NCI-H187 (cell line): ENCODE data around the gene GALNT5.
"Not testable (repeated sequence)": the region's sequence is repeated elsewhere in the genome, so short reads cannot be mapped to it uniquely, and the experiment has no call there.

Experiments
- DNase-seq, 2 experiments: peaks; one replicate each; lab custom pipeline; 2025; lab: John Stamatoyannopoulos, UW

Gene GALNT5

DNA sequence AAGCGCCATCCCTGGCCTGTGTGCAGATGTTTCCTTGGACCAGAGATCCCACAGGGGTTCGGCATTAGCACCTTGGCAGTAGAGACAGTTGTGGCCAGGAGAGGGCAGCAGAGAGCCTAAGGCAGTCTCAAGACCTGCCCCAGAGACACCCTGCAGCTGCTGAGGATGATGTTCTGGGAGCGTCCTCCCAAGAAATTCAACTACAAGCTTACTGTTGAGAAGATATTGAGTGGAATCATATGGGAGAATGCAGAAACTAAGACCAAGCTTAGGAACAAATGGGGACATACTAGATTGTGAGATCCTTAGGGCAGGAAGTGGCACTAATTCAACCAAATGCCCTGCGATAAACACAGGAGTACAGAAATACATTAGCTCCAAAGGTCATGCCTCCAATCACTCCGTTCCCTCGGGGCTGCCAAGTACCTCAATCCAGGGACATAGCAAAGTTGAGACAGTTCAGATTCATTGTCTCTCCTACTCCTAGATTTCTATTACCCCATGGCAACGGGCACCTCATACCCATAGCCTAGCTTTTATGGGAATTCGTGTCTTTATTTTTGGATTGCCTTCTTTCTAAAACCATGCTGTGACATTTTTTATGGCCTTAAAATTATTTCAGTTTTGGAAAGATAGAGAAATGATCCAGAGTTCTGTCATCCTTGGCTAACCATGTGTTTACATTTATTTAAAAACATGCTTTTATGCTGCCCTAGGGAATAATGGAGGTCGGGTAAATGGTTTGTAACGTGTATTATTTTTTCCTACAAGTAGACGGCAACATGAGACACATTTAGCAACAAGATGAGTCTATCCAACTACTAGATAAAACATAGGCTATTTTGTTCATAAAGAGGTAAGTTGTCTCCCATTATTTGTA, 70.4 kb downstream of the GALNT5 start:
- DNase-seq = peak; percentile 7 to 21

DNA sequence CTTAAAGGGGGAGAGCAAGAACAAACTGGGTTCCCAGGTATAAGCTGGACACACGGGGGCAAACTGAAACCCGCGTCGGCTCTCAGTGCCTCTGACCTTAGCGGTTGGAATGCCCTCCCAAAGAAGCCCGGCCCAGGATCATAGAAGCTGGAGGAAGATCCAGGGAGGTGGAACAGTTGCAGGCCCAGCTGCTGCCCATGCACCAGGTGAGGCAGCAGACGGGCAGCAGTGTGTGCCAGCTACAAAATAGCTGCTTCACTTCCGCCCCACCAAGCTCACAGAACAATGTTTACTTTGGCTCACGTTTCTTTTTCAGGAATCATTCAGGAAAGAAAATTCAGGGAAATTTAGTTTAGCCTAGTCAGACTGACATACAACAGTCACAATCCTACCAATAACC, 72.0 kb downstream of the GALNT5 start:
- DNase-seq = no peak

DNA sequence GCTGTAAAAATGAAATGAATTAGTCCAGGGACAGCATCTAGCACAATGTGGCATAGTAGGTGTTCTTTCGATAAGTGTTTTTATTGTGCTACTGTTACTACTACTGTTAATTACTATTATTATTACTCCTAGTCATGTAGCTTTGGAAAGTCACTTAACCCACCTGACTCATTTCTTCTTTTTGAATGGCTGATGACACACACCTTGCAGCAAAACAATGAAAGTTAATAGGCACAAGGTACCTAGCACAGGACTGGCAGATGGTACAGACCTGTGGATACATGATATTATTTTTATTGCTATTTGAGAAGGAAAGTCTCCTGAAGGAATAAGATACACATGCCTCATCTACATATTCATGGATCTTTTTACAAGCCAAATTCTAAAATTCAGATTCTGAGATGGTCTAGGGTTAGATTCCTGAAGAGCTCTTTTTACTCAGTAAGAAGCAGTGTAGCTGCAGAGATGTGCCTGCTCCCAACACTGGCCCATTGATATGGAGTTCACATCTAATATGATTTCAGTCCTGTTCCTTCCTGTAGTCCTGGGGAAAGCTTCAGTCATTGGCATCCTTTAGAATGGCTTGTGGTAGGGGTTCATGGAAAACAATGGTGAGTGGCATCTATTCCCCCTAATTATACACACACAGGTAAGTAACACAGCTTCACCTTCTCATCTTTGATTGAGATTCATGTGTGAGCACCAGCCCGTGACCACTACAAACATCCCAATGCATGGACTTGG, 76.0 kb downstream of the GALNT5 start:
- no peak for DNase-seq

DNA sequence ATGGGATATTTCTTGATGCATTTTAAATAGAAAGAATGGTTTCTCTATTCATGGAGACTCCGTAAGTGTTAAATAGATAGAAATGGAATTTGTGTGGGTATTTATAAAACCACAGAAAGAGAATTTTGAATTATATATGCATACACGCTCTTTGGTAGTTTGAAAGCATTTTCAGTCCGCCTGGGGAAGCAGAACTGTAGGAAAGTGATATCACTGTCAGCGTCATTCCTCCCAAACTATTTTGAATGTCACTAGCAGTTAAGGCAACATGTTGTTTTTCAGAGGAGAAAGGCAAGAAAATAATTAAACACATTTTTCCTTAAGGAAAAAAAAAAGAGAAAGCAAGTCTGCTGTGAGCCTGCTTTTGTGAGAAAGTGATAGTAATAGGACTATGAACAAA, 76.8 kb downstream of the GALNT5 start:
- DNase-seq = no peak

DNA sequence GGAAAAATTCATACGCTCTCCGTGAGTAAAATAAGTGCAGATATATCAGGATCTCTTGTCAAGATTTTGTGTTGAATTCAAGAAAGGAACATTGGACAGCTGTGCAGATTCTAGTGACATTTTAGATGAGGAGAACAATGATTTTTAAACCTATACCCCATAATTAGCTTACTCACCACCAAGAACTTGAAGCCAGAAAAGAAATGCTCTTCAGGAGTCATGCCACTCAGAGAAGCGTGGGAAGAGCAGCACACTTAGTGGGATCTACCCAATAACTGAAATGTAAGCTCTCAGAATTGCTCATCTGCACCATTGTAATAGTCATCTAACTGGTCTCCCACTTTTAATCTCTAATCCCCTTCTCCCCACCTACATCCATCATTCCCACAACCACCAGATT, 77.3 kb downstream of the GALNT5 start:
- no peak for DNase-seq

DNA sequence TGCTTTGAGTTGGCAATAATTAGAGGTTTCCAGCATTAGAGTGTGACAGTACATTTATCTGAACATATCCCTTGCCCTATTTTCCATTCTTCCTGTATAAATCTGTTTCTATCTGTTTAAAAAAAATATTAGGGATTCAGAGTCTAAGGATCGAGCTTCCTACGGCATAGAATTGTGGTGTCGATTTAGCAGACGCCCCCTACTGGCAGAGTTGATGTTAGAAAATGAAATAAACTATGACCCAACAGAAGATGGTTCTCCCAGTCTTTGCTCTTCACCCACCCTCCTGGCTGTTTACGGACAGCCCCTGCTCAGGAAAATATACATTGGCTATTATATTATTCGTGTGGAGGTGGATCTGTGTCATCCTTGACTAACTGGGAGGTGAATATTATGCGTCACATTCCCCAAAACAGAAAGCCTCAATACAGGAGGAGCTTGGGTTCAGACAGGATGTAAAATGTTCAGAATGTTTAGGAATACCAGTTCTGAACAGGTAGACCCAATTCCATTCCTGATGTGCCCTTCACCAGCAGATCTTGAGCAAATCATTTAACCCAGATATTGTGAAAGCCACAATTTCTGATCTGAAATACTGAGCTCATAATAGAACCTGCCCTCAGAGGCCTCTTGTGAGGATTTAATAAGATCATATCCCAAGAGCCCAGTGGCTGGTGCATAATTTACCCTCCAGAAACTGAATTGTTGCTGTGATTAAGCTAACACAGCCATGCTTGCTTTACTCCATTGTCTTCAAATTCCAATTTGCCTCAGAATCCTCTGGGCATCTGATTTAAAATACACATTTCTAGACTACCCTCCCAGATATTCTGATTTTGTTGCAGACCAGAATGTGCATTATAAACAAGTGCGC, 78.9 kb downstream of the GALNT5 start:
- DNase-seq = no peak

DNA sequence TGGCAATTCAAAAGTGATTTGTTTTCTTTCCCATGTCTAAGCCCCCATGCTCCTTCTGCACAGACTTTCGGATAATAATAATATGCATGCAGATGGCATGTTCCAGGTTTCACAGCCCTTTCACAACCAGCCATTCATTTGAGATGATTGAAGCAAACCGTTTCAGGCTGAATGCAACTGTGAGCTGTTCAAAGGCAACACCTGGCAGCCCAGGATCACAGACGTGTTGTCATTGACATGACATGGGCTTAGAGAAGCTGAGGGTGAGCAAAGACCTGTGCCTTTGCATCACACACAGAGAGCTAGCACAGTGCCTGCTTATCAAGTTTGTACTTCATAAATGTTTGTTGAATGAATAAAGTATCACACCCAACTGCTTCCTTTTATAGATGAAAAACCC, 80.5 kb downstream of the GALNT5 start:
- no peak for DNase-seq

DNA sequence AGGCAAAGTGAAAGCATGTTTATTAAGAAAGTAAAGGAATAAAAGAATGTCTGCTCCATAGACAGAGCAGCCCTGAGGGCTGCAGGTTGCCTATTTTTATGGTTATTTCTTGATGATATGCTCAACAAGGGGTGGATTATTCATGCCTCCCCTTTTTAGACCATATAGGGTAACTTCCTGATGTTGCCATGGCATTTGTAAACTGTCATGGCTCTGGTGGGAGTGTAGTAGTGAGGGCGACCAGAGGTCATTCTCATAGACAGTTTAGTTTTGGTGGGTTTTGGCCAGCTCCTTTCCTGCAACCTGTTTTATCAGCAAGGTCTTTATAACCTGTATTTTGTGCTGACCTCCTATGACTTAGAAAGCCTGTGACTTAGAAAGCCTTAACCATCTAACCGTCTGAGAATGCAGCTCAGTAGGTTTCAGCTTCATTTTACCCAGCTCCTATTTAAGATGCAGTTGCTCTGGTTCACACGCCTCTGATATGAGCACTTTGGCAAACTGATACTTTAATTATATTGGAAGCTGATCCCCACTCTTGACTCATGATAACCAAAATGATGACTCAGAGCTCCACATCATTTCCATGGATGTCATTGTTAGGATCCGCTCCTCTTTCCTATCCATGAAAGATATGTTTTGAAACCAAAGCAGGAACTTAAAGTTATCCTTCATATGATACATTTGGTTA, 82.6 kb downstream of the GALNT5 start:
- no peak for DNase-seq

DNA sequence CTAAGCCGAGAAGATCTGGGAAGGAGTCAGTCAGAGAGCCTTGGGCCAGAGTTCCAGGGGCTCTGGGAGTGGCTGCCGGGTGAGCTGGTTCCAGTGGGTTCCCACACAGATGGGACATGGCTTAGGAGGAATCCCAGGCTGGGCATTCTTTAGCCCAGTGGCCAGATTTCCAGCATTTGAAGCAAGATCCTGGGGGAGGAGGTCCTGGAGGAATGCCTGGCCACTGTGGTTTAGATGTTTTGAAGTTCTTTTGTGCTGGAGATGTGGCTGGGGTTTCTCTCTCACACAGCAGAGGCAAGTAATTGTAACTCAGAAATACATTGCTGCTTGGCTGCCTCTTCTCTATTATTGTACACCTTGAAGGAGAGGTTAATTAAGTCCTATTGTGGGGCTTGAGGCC, 83.9 kb downstream of the GALNT5 start:
- DNase-seq = not testable (repeated sequence)

DNA sequence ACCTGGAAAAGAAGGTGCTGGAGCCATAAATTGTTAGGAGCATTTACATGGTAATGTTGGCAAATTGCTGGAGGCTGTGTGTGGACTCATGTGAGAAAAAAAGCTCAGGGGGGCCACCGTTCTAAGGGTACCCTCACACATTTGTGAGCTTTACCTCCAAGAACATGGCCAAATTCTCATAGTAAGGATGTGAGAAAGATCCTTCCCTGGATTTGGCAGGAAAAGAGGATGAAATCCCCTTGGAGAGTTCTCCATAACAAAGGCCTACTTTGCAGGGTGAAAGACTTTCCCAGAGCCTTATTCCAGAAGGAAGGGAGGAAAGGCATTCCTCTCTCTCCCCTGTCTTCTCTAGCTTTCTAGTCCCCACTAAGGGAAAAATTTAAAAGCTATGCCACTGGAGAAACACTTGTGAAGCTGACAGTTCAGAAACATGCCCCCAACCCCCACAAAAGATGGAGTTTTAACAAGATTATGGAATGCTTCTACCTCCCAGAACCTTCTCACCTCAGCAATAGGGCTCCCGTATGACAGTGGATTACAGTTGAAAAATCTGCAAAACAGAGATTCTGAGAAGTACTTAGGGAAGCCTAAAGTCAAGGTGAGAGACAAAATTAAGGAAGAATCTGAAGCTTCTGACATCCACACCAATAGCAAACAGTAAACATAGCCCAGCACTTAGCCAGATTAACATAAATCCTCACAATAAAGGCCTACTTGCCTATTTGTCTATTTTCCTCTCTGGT, 88.3 kb downstream of the GALNT5 start:
- DNase-seq = no peak

DNA sequence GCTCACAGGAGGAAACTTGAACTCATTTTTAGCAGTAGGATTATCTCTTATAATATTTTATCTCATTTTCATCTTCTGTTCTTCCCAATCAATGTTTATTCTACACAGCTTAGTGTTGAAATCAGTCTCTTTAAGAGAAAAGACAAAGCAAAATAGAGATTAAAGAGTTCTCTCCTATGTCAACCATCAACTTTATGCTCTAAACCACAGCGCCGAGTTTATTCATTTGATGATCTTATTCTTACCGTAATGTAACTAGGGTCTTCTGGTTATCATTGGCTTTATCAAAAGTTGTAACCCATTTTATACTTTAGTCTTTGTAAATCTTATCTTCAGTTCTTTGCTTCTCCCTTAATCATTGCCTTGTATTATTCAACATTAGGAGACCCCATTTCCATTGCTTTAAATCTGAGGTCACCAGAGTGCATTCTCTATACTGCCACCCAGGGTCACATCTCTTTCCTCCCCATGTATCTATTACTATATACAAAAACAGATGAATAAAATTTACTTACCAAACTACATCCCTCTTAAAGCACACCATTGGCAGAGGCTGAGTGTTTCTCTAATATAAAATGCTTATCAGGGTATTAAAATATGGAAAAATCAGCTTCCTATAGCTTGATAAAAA, 90.9 kb downstream of the GALNT5 start:
- no peak for DNase-seq

DNA sequence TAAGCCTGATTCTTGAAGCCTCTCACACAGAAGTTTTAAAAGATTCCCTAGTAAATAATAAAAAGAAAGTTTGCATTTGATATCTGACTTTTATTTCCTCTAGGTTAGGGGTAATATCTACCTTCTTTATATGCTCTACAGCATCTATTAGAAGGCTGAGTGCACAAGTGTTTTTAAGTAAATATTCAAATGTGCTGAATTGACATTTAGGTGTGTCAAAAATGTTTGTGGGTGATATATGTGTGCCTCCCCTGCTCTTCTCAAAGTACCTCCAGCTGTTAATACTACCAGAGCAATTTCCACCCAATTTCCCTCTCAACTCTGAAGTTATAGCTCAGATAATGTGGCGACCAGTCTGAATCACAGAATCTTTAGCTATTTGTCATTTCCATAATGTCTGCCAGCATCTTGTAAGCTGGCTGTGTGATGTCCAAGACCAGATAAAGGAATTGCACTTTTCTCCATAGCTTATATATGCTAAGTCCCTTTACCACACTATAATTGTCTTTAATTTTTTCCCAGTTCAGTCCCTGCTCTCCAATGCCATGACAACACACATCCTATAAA, 92.5 kb downstream of the GALNT5 start:
- DNase-seq = no peak

DNA sequence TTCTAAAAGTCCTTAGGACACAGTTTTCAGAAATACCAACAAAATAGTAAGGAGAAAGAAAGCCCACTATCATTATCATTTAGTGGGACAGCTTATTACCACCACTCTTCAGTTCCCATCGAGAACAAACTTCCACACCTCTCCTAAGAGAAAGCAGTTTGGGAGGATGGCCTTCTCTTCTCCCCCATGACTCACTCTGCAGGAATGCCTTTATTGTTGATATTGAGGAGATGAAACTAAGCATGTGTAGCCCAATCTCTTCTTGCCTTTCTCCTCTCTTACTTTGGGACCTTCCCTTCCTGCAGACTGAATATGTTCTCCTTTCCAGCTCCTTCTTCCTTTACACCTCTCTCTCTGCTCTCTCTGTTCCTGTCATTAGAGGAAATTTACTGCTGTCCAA, 98.1 kb downstream of the GALNT5 start:
- DNase-seq = no peak

DNA sequence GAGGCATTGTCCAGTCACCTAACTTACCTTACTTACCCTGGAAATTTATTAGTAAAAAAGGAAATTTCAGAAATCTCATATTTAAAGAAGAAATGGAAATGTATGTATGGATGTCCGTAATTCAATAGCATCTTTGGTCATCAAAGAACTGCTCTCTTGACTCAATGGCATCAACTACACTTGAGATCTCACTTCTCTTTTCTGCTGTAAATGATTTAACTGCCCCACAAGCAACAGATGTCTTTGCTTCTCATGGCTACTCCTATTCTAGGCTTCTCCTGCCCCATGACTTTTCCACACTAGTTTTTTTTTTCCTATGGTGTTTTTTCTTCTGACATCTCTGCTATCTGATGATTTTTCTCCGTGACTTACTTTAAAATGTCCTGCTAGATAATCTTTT, 102.1 kb downstream of the GALNT5 start:
- DNase-seq = no peak

DNA sequence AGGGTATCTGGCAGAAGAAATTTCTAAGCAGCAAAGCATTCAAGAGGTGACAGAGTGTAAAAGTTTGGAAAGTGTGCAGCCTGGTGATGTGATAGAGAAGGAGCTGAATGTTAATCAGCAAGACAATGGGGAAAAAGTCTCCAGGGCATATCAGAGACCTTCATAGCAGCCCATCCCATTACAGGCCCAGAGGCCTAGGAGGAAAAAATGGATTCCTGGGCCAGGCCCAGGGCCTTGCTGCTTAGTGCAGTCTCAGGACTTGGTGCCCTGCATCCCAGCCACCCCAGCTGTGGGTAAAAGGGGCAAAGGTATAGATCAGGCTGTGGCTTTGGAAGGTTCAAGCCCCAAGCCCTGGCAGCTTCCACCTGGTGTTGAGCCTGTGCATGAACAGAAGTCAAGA, 104.0 kb downstream of the GALNT5 start:
- DNase-seq = no peak

DNA sequence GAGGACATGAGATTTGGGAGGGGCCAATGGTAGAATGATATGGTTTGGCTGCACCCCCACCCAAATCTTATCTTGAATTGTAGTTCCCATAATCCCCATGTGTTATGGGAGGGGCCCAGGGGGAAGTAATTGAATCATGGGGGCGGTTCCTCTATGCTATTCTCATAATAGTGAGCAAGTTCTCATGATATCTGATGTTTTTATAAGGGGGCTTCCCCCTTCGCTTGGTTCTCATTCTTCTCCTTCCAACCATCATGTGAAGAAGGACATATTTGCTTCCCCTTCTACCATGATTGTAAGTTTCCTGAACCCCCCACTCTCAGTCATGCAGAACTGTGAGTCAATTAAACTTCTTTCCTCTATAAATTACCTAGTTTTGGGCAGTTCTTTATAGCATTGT, 105.1 kb downstream of the GALNT5 start:
- no peak for DNase-seq

DNA sequence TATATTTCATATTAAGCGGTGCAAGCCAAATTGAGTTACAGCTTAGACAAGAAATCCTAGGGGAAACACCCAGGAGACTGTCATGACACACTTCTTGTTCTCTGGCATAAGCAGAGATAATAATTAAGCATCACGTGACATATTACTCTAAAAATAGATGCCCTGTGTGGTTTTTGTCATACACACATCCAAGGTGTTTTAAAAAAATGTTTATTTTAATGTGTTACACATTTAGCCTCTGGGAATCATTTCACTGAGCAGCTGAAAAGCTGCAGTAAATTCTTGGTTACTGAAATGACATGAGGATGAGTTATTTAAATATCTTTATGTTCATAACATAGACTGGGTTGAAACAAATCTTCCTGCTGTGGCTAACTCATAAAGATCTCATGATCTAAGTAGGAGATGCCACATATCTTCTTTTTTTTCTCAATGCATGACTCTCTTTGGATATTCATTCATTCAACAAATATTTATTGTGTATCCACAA, 106.2 kb downstream of the GALNT5 start:
- no peak for DNase-seq
